CD4-positive, alpha-beta T cell treated with Interleukin-4 for 4 hours (primary cell): Measurements from ENCODE around the gene C16orf92.
"Not testable (repeated sequence)": the region's sequence is repeated elsewhere in the genome, so short reads cannot be mapped to it uniquely, and the experiment has no call there.

Experiments
- DNase-seq: peaks from one replicate; pipeline ENCODE4 v3.0.0-alpha.2; 2020

C16orf92 gene

GRCh38 chr16:30027588-30028437 lies 4.8 kb downstream of the C16orf92 start:
- DNase-seq, result no peak

- DNase-seq, result no peak
Observed at GRCh38 chr16:30028438-30029076, 5.6 kb downstream of the C16orf92 start.

- no peak for DNase-seq
Observed at GRCh38 chr16:30030011-30030685, 7.2 kb downstream of the C16orf92 start.

- no peak for DNase-seq
Observed at GRCh38 chr16:30030841-30031413, 7.9 kb downstream of the C16orf92 start, which contains the start of gene TLCD3B. Gene TLCD3B (minus strand): TSS chr16:30031271. CDS start chr16:30030527, 744 bp downstream.

- DNase-seq, result no peak
Observed at GRCh38 chr16:30031477-30031918, 8.5 kb downstream of the C16orf92 start.

- DNase-seq, result peak; percentile 60
Observed at GRCh38 chr16:30032083-30032819, 9.3 kb downstream of the C16orf92 start.

GRCh38 chr16:30033270-30033669 lies 10.3 kb downstream of the C16orf92 start:
- no peak for DNase-seq

- DNase-seq, result no peak
Observed at GRCh38 chr16:30040221-30040620, 17.2 kb downstream of the C16orf92 start.

- not testable (repeated sequence) for DNase-seq
Observed at GRCh38 chr16:30040690-30041089, 17.7 kb downstream of the C16orf92 start.

- peak; percentile 41 for DNase-seq
Observed at GRCh38 chr16:30041841-30042240, 18.8 kb downstream of the C16orf92 start.

- no peak for DNase-seq
Observed at GRCh38 chr16:30046178-30046577, 23.2 kb downstream of the C16orf92 start.

GRCh38 chr16:30046588-30046987 lies 23.6 kb downstream of the C16orf92 start:
- no peak for DNase-seq

GRCh38 chr16:30049871-30050270 lies 26.9 kb downstream of the C16orf92 start:
- no peak for DNase-seq

- DNase-seq, result no peak
Observed at GRCh38 chr16:30051518-30051917, 28.5 kb downstream of the C16orf92 start.

- DNase-seq, result peak; percentile 87
Observed at GRCh38 chr16:30052671-30053372, 29.8 kb downstream of the C16orf92 start.

GRCh38 chr16:30053376-30054015 lies 30.5 kb downstream of the C16orf92 start:
- DNase-seq, result no peak

GRCh38 chr16:30054451-30054850 lies 31.5 kb downstream of the C16orf92 start:
- DNase-seq, result no peak

- DNase-seq, result peak; percentile 36
Observed at GRCh38 chr16:30054959-30055553, 32.1 kb downstream of the C16orf92 start.

- no peak for DNase-seq
Observed at GRCh38 chr16:30060346-30060745, 37.3 kb downstream of the C16orf92 start.

GRCh38 chr16:30060836-30061554 lies 38.0 kb downstream of the C16orf92 start:
- DNase-seq, result no peak
